ENCODE data around the gene SERPINA10. TPM values are rescaled to one million over a fixed set of nuclear protein-coding genes. Genes with fewer than 3 reads are reported as not detected.

The SERPINA10 gene
- total RNA-seq, 4 donors from 2014 or later = not detected

Other genes starting within 250 kb of the SERPINA10 start
- 100 to 1,000 TPM; 182 to 252 (median 201) TPM for gene DDX24, start 212.1 kb downstream of the SERPINA10 start, total RNA-seq
- 1 to 10 TPM; 3.4 to 9.3 (median 7.4) TPM for gene IFI27L1, start 212.0 kb downstream of the SERPINA10 start, total RNA-seq
- gene IFI27, start 182.5 kb downstream of the SERPINA10 start, total RNA-seq = 100 to 1,000 TPM in 3 of 4 donors, 10 to 100 TPM in 1; 61.2 to 247 (median 175) TPM
- gene IFI27L2, start 163.7 kb downstream of the SERPINA10 start, total RNA-seq = 10 to 100 TPM; 25.7 to 67.2 (median 52.2) TPM
- 1 to 10 TPM in 2 of 4 donors, under 1 TPM in 2; 0.12 to 6.5 (median 1.4) TPM for gene PPP4R4, start 118.9 kb downstream of the SERPINA10 start, total RNA-seq
- gene SERPINA6, start 30.1 kb upstream of the SERPINA10 start, total RNA-seq = not detected
- not detected for gene SERPINA2, start 73.4 kb upstream of the SERPINA10 start, total RNA-seq
- gene SERPINA1, start 95.3 kb upstream of the SERPINA10 start, total RNA-seq = 10 to 100 TPM in 2 of 4 donors, 1 to 10 TPM in 2; 1.7 to 22.1 (median 9.4) TPM
- not detected for gene SERPINA11, start 159.5 kb upstream of the SERPINA10 start, total RNA-seq
- not detected for gene SERPINA9, start 182.9 kb upstream of the SERPINA10 start, total RNA-seq
- not detected for gene SERPINA12, start 216.2 kb upstream of the SERPINA10 start, total RNA-seq

All from gastroesophageal sphincter (tissue), 4 donors.